GM21390 (cell line): ENCODE results near the gene PROKR1.
"Not testable (repeated sequence)": the region's sequence is repeated elsewhere in the genome, so short reads cannot be mapped to it uniquely, and the experiment has no call there.

ENCODE experiments used
- ATAC-seq: cut with Tn5 transposase; IDR thresholded peaks from one replicate; pipeline ENCODE4 v1.9.1; 2021; ENCODE audit not compliant: unreplicated experiment

PROKR1 gene

DNA sequence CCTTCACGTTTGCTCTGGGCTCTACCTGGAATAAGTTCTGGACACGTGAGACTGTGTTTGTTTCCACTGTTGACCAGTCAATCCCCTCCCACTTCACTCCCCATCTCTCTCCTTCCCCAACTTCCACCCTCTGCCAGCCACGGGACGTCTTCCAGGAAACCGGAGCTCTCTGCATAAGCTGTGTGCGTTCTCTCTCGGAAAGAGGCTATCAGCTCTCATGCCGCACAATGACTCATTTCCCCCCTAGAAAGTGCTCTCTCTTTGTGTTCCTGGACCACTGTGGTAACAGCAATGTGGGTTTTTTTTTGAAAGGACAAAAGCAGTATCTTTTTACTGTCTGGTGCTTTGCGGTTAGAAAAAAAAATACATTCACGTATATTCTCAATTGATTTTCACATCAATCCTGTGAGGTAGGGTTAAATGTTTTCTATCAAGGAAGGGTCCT lies 10.2 kb downstream of the PROKR1 start:
- peak; percentile 86 for ATAC-seq

DNA sequence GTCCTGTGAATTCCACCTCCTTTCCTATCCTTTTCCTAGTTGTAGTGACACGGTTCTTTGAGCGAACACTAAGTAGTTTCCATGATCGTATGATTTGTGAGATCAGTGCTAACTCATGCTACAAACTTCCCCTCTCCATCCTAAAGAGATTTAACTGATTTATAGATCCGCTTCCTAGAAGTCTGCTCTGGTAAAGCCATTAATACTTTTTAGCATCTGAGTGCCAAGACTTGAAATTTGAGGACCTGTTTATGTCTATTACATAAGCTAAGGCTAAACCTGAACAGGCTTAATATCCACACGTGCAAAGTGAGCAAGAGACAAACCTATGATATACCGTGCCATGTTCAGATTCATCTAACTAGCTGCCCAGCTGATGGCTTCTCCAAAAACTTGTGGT lies 14.9 kb downstream of the PROKR1 start:
- no peak for ATAC-seq

DNA sequence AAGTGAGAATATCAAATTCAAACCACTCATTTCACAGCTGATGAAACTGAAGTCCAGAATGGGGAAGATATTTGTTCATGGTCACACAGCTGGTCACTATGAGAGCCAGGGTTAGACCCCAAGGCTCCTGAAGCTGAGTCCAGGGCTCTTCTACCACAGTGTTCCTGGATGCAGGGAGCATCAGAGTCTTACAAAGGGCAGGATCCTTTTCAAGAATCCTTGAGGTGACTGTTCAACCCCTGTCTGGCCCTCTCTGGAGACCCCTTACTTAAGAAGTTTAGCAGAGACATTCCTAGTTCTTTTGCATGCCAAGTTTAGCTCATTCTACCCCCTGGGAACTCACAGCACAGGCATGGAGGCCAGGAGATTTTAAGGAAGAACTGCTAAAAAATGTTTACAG lies 15.7 kb downstream of the PROKR1 start:
- ATAC-seq: no peak

DNA sequence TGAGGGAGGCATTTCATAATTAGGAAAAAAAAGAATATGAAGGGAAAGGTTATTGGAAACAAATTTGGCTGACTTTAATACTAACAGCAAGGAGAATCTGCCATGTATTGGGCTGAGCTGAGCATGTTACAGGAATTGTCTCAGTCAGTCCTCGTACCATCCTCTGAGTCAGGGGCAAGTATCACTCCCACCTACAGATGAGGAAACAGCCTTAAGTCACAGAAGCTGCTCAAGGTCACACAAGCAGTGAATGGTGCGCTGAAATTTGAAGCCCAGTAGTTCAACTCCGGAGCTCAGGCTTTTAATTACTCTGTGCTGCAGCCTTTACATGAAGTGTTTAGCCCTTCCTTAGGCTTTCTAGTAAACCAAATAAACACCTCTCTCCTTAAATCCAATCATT lies 17.3 kb downstream of the PROKR1 start:
- no peak for ATAC-seq

DNA sequence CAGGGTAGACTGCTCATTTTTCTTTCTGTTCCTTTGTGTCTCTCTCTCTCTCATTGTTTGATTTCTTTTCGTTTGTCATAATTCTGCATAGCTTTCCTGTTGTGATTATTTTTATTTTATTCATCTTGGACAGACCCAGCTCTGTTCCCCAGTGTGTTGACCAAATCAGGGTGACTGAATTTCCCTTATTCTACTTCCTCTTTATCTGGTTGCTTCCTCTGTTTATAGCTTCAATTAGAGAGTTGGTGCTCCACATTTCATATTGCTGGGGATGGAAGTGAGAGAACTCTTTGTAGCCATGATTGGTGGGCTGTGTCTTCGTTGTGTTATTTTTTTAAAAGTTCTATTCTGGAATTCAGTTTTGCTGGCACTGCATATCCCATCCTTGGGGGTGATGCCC lies 19.1 kb downstream of the PROKR1 start:
- no peak for ATAC-seq

DNA sequence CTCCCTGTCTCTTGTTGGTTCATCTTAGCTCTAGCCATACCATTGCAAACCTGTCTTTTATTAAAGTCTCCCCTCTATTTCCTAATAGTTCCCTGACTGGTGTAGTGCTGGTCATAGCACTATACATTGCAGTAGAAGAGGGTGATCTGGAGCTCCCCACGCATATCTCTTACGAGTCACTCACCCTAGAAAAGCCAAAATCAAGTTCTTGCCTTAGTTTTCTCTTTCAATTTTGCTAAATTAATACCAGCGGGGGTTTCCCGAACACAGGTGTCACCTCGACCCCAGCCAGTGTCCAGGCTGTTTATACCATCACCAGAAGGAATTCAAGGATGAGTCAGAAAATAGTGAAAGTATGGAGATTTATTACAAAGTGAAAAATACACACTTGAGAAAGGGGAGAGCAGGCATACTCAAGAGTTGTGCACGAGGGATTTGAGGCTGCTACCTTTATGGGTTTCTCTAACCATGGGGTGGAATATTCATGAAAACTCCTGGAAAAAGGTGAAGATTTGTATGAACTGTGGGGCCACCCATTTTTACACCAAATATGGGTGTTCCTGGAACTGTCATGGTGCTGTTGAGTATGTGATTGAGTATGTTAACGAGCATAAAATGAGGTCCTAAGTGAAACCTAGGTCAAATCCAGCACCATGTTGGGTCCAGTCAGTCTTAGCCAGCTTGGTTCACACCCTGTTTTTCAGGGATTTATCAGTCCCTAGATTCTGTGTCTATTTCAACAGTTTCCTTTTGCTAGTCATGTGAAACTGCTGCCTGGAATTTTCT lies 20.2 kb downstream of the PROKR1 start:
- ATAC-seq: no peak

DNA sequence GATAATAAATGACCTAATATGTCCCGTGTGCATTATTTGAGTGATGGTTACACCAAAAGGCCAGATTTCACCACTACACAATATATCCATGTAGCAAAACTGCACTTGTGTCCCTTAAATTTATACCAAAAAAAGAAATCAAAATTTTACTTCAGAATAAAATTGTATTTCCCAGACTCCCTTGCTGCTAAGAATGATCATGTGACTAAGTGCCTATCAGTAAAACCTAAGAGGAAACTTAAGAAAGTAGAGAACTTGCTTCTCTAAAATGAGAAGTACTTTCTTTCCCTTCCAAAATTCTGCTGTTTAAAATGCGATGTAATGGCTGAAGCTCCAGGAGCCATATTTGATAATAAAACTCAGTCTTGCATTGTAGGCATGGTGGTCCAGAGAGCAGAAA lies 24.0 kb downstream of the PROKR1 start:
- ATAC-seq: no peak

DNA sequence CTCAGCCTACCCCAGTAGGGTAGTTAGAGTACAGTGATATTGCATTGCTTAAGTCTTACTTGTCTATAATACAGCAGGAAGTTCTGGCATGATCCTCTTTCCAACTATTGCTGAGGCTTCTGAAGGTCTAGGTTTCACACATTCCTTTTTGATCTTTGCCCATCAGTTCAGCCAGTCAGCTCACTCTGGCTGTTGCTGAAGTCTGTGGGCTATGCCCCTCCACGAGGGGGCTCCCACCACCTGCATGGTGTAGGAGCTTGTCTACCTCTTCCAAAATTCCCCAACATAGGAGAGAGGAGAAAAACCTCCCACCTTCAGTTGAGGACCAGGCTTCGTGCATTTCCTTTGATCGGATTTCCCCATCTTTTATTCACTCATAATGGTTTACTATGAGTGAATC lies 26.3 kb downstream of the PROKR1 start:
- no peak for ATAC-seq

DNA sequence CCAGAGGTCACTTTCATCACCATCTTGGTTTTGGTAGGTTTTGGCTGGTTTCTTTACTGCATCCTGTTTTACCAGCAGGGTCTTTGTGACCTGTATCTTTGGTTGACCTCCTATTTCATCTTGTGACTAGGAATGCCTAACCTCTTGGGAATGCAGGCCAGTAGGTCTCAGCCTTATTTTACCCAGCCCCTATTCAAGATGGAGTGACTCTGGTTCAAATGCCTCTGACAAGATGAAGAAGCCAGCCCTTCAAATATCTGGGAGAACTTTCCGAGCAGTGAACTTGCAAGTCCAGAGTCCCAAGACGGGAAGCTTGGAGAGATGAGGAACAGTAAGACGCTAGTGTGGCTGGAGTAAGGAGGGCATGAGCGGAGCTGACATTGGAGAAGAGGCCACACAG lies 28.6 kb downstream of the PROKR1 start:
- ATAC-seq: no peak

DNA sequence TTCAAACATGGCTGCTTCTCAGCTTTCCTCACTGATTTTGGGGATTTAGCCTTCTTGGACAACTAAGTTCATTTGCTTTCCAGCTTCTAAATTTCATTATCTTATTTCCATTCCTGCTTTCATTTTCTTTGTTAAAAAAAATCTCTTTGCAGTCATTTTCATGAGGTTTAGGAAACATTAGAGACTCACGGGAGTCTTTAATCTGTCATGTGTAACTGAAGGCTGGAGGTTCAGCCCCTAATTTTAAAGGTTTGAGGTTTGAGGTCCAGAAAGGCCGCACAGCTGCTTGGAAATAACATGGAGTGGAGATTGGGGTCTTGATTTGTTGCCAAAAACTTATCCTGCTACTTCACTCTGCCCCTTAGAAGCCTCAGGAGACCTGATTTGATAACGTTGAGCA lies 30.3 kb downstream of the PROKR1 start:
- no peak for ATAC-seq

DNA sequence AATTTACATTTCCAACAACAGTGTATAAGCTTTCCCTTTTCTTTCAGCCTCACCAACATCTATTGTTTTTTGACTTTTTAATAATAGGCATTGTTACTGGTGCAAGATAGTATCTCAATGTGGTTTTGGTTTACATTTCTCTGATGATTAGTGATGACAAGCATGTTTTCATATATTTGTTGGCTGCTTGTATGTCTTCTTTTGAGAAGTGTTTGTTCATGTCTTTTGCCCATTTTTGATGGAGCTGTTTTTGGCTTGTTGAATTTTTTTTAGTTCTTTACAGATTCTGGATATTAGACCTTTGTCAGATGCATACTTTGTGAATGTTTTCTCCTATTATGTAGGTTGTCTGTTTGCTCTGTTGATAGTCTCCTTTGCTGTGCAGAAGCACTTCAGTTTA lies 32.1 kb downstream of the PROKR1 start:
- no peak for ATAC-seq

DNA sequence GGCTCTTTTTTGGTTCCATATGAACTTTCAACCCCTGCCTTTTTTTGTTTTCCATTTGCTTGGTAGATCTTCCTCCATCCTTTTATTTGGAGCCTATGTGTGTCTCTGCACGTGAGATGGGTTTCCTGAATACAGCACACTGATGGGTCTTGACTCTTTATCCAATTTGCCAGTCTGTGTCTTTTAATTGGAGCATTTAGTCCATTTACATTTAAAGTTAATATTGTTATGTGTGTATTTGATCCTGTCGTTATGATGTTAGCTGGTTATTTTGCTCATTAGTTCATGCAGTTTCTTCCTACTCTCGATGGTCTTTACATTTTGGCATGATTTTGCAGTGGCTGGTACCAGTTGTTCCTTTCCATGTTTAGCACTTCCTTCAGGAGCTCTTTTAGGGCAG lies 34.5 kb downstream of the PROKR1 start:
- ATAC-seq: not testable (repeated sequence)

DNA sequence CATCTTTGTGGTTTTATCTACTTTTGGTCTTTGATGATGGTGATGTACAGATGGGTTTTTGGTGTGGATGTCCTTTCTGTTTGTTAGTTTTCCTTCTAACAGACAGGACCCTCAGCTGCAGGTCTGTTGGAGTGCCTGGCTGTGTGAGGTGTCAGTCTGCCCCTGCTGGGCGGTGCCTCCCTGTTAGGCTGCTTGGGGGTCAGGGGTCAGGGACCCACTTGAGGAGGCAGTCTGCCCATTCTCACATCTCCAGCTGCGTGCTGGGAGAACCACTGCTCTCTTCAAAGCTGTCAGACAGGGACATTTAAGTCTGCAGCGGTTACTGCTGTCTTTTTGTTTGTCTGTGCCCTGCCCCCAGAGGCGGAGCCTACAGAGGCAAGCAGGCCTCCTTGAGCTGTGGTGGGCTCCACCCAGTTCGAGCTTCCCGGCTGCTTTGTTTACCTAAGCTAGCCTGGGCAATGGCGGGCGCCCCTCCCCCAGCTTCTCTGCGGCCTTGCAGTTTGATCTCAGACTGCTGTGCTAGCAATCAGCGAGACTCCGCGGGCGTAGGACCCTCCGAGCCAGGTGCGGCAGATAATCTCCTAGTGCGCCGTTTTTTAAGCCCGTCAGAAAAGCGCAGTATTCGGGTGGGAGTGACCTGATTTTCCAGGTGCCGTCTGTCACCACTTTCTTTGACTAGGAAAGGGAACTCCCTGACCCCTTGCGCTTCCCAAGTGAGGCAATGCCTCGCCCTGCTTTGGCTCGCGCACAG lies 36.0 kb downstream of the PROKR1 start:
- not testable (repeated sequence) for ATAC-seq

DNA sequence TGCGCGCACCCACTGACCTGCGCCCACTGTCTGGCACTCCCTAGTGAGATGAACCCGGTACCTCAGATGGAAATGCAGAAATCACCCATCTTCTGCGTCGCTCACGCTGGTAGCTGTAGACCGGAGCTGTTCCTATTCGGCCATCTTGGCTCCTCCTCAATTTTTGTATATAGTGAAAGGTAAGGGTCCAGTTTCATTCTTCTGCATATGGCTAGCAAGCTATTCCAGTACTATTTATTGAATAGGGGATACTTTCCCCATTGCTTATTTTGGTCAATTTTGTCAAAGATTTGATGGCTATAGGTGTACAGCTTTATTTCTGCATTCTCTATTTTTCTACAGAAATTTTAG lies 36.5 kb downstream of the PROKR1 start:
- not testable (repeated sequence) for ATAC-seq

DNA sequence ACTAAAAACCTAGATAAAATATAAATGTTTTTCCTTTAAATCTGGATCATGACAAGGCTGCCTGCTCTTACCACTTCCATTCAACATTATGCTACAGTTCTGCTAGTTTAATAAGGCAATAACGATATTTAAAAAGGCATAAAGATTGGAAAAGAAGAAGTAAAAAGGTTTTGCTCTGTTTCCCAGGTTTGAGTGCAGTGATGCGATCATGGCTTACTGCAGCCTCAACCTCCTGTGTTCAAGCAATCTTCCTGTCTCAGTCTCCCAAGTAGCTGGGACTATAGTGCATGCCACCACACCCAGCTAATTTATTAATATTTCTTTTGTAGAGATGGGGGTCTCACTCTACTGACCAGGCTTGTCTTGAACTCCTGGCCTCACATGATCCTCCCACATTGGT lies 40.8 kb downstream of the PROKR1 start:
- ATAC-seq: no peak

DNA sequence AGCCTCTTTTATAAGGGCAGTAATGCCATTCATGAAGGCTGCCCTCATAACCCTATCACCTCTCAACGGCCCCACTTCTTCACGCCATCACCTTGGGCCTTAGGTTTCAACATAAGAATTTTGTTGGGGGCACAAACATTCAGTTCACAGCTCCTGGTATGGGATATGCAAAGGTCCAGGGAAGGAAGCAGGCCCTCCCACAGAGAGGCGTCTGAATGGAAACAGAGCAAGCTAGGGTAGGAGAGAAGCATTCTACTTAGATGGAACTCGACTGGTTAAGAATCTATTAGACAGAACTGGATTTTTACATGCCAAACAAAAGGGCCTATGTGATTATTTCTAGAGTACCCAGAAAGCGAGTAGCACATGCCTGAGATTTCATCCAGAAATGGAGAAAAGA lies 42.8 kb downstream of the PROKR1 start:
- ATAC-seq: no peak

DNA sequence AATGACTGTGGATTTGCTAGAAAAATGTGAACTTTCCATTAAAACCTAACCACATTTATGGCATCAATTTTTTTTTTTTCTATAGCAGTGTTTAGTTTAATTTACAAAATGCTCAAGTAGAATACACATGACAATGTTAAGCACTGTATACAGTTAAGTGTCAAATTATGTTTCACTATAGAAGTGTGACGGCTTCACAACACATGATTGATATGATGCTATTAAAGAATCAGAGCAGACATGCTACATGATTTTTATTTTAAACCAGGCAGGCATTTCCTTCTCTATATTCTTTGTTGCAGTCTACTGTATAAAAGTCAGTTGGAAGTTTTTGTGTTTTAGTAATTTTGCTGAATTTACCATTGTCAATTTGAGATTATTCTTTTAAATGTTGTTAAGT lies 43.6 kb downstream of the PROKR1 start:
- ATAC-seq: no peak

DNA sequence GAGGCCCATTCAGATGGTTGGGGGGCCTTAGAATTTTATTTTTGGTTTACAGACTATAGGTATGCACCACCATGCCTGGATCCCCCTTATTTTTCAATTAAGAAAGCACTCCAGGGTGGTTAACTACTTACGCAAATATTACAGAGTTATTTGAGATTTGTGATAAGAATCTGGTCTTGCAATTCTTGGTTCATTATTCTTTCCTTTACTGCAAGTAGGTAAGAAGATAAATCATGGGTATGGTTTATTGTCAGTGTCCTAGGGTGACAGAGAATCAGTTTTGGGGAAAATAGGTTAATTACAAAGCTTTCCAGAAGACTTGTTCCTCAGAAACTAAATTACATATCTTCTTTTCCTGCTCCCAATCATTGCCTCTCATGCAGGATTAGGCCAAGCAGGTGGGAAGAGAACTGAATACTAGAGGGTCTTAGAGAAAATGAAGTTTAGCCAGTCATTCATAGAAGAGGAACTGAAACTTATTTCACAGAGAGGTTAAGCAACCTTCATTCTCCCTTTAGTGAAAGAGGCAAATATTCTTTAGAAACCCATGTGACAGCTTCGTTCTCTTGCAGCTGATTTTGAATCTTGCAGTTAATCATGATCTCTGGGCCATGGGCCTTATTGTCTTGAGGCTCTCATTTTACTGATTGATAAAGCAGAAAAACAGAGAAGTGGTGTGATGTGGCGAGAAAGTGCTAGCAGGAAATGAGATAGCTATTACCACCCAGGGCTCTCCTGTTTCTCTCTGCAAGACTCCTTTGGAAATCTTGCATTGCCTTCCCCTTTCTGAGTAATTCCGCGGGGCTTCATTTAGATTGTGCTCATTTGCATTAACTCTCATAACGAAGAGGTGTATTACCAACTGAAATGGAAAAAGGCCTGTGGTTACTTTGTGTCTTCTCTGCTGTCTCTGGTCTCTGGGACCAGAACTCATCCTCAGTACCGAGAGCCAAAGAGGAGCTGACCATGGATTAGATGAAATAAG lies 46.5 kb downstream of the PROKR1 start:
- ATAC-seq: peak; percentile 91

DNA sequence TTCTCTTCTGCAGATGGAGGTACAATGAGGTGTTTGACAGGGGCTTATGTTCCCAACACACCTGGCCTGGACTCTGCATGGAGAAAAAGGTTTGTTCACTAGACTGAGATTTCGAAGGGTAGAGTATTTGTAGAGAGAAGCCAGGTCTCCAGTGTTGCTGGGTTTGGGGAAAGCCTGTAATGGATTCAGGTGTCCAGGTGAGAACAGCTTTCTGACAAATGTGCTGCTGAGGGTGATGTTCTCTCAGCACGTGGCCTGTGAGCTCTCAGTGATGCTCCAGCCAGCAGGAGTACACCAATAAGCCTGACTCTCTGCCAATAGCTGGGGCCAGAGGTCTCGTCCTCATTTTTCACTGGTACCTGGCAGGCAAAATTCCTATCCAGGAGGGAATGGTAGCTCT lies 47.5 kb downstream of the PROKR1 start:
- ATAC-seq: no peak

DNA sequence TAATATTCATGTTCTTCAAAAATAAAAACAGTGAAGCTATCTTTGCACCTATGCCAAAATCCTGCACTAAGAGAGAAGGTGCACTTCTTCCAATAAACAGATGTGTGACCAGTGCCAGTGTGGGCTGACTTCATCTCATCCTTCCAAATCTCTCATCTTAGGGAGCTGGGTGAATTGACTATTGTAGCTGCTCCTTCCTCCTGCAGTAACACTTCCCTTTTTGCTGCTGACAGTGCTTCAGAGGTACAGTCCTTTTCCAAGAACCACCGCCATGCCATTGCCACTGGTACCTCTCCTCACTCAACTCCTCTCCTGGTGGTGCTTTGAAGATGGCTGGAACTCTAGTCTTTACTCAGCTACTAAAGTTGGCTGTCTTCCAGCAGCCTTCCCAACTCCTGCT lies 49.1 kb downstream of the PROKR1 start:
- no peak for ATAC-seq

DNA sequence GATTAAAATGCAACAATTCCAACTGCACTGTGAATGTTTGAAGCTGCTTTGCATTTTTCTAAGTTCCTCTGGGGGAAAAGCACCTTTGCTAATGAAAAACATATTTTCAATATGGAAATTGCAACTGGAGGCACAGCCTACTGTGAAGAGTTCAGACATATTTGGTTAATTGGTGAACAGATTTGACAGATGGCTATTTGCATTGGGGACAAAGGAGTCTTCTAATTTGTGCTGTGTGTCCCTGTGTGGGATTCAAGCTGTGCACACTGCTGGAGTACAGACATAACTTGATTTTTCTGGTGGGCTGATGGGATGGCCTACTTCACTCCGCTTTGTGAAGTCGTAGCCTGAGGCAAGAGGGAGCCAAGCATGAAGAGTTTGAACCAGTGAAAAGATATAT lies 50.6 kb downstream of the PROKR1 start:
- ATAC-seq: no peak
